ENCODE data around the gene SDC4. TPM values are rescaled to one million over a fixed set of nuclear protein-coding genes. Genes with fewer than 3 reads are reported as not detected.

The SDC4 gene
- total RNA-seq, 1 experiment from 2014 or later = 100 TPM

DNA sequence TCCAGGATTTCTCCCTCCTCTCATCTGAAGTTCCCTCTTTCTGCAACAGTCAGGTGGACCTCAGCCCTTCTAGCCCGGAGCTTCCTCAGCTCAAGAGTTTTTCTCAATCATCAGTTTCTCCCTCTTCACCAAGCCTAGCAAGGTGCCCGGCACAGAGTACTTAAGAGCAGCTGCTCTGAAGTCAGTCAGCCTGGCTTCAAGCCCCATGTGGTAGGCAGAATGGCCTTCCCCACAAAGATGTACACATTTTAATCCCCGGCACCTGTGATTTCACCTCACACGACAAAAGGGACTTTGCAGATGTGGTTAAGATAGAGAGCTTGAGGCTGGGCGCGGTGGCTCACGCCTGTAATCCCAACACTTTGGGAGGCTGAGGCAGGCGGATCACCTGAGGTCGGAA lies 56.7 kb downstream of the SDC4 start (continued):
- TF ChIP-seq YY1 (IDR thresholded peaks at IDR 0.05; ENCODE audit: extremely low read depth, insufficient replicate concordance, low read depth, low read length) = no peak

- Histone ChIP-seq H3K9ac (ENCODE audit: low read length) (no peak overlapping the region), H3K4me1 (ENCODE audit: control insufficient read depth in 1 of 2, insufficient read depth in 2 of 2, low read length in 2 of 2) (peaks cover 0 to 12% of the 10 kb centered on the region in 2 experiments; a peak in 2 of 4 replicates), H3K36me3 (ENCODE audit: control insufficient read depth in 1 of 2, insufficient read depth in 2 of 2, low read length in 2 of 2) (no peaks in the 10 kb centered on the region), H3K27ac (ENCODE audit: low read depth, low read length) (no peak overlapping the region), H3K79me2 (ENCODE audit: insufficient read depth, low read length) (no peaks in the 10 kb centered on the region), H3K9me2 (ENCODE audit: insufficient read depth) (no peaks in the 10 kb centered on the region), H3K4me2 (ENCODE audit: low read length) (0 out of 2 replicates have a peak overlapping the region, but pooled peaks have one; percentile 22), H3K27me3 (ENCODE audit: insufficient read depth, low read length) (no peaks in the 10 kb centered on the region), H2AFZ (ENCODE audit: low read depth, low read length, poor library complexity, severe bottlenecking) (peak overlapping the region; percentile 46), H3K9me3 (ENCODE audit: control insufficient read depth in 1 of 2, insufficient read depth in 1 of 2, low read depth in 1 of 2, low read length in 2 of 2) (peaks cover 0 to 3% of the 10 kb centered on the region in 2 experiments; a peak in 1 of 4 replicates), H3K4me3 (replicated peaks in 1 of 2; ENCODE audit: low read depth in 1 of 2, low read length in 2 of 2) (no peak overlapping the region), H4K20me1 (ENCODE audit: insufficient read depth) (no peaks in the 10 kb centered on the region)
- intact Hi-C loops (cut with micrococcal nuclease) = loop anchor here (2.0 kb wide), 3 partner anchors 152 to 280 kb away; no protein-coding TSS in a partner anchor
- RAD21 ChIA-PET (ENCODE audit: low non-redundant PET in 1 of 2, low total read pairs in 2 of 2, uncharacterized antibody in 2 of 2, unreplicated experiment in 2 of 2) = interaction anchor here (0.5 to 1.9 kb wide), 5 partner anchors 152 to 279 kb away, joined by 3 to 9 read pairs (median 5); no protein-coding TSS in a partner anchor
- peak; percentile 73 for ATAC-seq
- BruUV-seq (replicated peaks) = no TSS peak
- POLR2A ChIA-PET = interaction anchor here (1.3 kb wide), 1 partner anchor 11 kb away, joined by 3 read pairs; no protein-coding TSS in a partner anchor
- peak; percentile 41 for DNase-seq (ENCODE audit: low read depth, low spot score)
- TF ChIP-seq CBX3 (IDR thresholded peaks at IDR 0.05; ENCODE audit: low read depth) (no peak), YY1 (IDR thresholded peaks at IDR 0.05; ENCODE audit: extremely low read depth, insufficient replicate concordance, low read depth, low read length) (no peak), TCF7L2 (IDR thresholded peaks at IDR 0.05; ENCODE audit: borderline replicate concordance, extremely low read depth, insufficient read depth, insufficient read length) (no peak), RAD21 (IDR thresholded peaks at IDR 0.05; ENCODE audit: low read depth) (peak; percentile 88), CEBPB (IDR thresholded peaks at IDR 0.05; ENCODE audit: low read depth) (no peak), EZH2 (IDR thresholded peaks at IDR 0.05) (no peak), SP1 (IDR thresholded peaks at IDR 0.05; ENCODE audit: low read depth) (no peak)
- TF ChIP-seq, protein P1, sequence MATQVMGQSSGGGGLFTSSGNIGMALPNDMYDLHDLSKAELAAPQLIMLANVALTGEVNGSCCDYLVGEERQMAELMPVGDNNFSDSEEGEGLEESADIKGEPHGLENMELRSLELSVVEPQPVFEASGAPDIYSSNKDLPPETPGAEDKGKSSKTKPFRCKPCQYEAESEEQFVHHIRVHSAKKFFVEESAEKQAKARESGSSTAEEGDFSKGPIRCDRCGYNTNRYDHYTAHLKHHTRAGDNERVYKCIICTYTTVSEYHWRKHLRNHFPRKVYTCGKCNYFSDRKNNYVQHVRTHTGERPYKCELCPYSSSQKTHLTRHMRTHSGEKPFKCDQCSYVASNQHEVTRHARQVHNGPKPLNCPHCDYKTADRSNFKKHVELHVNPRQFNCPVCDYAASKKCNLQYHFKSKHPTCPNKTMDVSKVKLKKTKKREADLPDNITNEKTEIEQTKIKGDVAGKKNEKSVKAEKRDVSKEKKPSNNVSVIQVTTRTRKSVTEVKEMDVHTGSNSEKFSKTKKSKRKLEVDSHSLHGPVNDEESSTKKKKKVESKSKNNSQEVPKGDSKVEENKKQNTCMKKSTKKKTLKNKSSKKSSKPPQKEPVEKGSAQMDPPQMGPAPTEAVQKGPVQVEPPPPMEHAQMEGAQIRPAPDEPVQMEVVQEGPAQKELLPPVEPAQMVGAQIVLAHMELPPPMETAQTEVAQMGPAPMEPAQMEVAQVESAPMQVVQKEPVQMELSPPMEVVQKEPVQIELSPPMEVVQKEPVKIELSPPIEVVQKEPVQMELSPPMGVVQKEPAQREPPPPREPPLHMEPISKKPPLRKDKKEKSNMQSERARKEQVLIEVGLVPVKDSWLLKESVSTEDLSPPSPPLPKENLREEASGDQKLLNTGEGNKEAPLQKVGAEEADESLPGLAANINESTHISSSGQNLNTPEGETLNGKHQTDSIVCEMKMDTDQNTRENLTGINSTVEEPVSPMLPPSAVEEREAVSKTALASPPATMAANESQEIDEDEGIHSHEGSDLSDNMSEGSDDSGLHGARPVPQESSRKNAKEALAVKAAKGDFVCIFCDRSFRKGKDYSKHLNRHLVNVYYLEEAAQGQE (IDR thresholded peaks at IDR 0.05; ENCODE audit: low read depth) = no peak
- TF ChIP-seq, protein P2, sequence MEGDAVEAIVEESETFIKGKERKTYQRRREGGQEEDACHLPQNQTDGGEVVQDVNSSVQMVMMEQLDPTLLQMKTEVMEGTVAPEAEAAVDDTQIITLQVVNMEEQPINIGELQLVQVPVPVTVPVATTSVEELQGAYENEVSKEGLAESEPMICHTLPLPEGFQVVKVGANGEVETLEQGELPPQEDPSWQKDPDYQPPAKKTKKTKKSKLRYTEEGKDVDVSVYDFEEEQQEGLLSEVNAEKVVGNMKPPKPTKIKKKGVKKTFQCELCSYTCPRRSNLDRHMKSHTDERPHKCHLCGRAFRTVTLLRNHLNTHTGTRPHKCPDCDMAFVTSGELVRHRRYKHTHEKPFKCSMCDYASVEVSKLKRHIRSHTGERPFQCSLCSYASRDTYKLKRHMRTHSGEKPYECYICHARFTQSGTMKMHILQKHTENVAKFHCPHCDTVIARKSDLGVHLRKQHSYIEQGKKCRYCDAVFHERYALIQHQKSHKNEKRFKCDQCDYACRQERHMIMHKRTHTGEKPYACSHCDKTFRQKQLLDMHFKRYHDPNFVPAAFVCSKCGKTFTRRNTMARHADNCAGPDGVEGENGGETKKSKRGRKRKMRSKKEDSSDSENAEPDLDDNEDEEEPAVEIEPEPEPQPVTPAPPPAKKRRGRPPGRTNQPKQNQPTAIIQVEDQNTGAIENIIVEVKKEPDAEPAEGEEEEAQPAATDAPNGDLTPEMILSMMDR (IDR thresholded peaks at IDR 0.05 in 2 of 3, conservative IDR thresholded peaks at IDR 0.05 in 1 of 3; ENCODE audit: borderline replicate concordance in 1 of 3, insufficient read depth in 1 of 3, low read depth in 2 of 3, low read length in 2 of 3) = peak; percentile 84 to 90 (median 88)
- CTCF ChIA-PET = interaction anchor here (0.7 to 5.4 kb wide), 15 partner anchors 10 to 543 kb away, joined by 3 to 30 read pairs (median 4); no protein-coding TSS in a partner anchor
Measured at GRCh38 chr20:45290677-45291355, 57.4 kb downstream of the SDC4 start.

All from HCT116 (cell line).